T-cell (primary cell): ENCODE data around the gene LARGE1. TPM values are rescaled to one million over a fixed set of nuclear protein-coding genes. Genes with fewer than 3 reads are reported as not detected.
"Not testable (repeated sequence)": the region's sequence is repeated elsewhere in the genome, so short reads cannot be mapped to it uniquely, and the experiment has no call there.

Experiments
- ATAC-seq, 4 experiments: fragments of 200-7000 bp in 3 of 4; fragments of 150-1000 bp in 1 of 4; cut with Tn5 transposase; replicated peaks in 1 of 4; 1 replicate in 3 of 4; 2 replicates in 1 of 4; pipeline ENCODE4 v1.10.0; 2021; ENCODE audit warnings: moderate library complexity in 3 of 4, mild to moderate bottlenecking in 2 of 4, moderate number of reproducible peaks in 1 of 4
- CTCF ChIA-PET, 2 donors: fragments of 300-600 bp; sonication (Branson Sonifier 250); formaldehyde crosslinking; loops; one replicate each; lab custom pipeline; 2022; ENCODE audit warnings: antibody characterized with exemption in 2 of 2; lab: Charles Lee
- POLR2A ChIA-PET, 2 donors: fragments of 300-600 bp; sonication (Branson Sonifier 250); formaldehyde crosslinking; loops; one replicate each; lab custom pipeline; 2022; ENCODE audit warnings: antibody characterized with exemption in 2 of 2; lab: Charles Lee
- DNase-seq, 35 experiments: peaks; one replicate each; pipeline versions ENCODE4 v3.0.0 to v3.0.0-alpha.2; 2013 to 2023
- H3K27ac ChIP-seq: one replicate; pipeline ENCODE4 v1.5.1; 2013; ENCODE audit warnings: low read length
- H3K27me3 ChIP-seq, 2 experiments: replicated peaks in 1 of 2; 1 replicate in 1 of 2; 2 replicates in 1 of 2; pipeline versions ENCODE4 v1.6.1 to v1.7.0; 2013; ENCODE audit warnings: low read length in 1 of 2, mixed read lengths in 1 of 2; ENCODE audit not compliant: control insufficient read depth in 2 of 2, insufficient read depth in 2 of 2; ENCODE audit errors: extremely low read depth in 1 of 2
- H3K36me3 ChIP-seq, 2 donors: 1 replicate in 1 of 2; 2 replicates in 1 of 2; pipeline versions ENCODE4 v1.6.1 to v1.7.0; 2013; ENCODE audit warnings: low read length in 1 of 2; ENCODE audit not compliant: control insufficient read depth in 2 of 2, insufficient read depth in 1 of 2; ENCODE audit errors: extremely low read depth in 1 of 2
- H3K4me1 ChIP-seq, 2 experiments: 1 replicate in 1 of 2; 2 replicates in 1 of 2; pipeline versions ENCODE4 v1.6.1 to v1.7.0; 2013; ENCODE audit warnings: low read length in 2 of 2, mixed read lengths in 1 of 2; ENCODE audit not compliant: insufficient read depth in 2 of 2, control insufficient read depth in 1 of 2; ENCODE audit errors: extremely low read depth in 1 of 2
- H3K4me3 ChIP-seq, 2 donors: 1 replicate in 1 of 2; 2 replicates in 1 of 2; pipeline versions ENCODE4 v1.5.1 to v1.7.0; 2013; ENCODE audit warnings: mild to moderate bottlenecking in 2 of 2, low read length in 1 of 2, moderate library complexity in 1 of 2; ENCODE audit not compliant: control insufficient read depth in 1 of 2; ENCODE audit errors: extremely low read depth in 1 of 2
- H3K9me3 ChIP-seq: 2 replicates; pipeline ENCODE4 v1.7.0; 2013
- H3K27ac Mint-ChIP-seq, 2 donors: one replicate each; pipeline ENCODE4 v1.8.0; 2020 to 2021; ENCODE audit warnings: mild to moderate bottlenecking in 2 of 2, mixed read lengths in 2 of 2
- H3K27me3 Mint-ChIP-seq, 2 donors: one replicate each; pipeline ENCODE4 v1.8.0; 2021 to 2022; ENCODE audit warnings: mixed read lengths in 2 of 2
- H3K36me3 Mint-ChIP-seq: one replicate; pipeline ENCODE4 v1.8.0; 2021; ENCODE audit warnings: mixed read lengths
- H3K4me1 Mint-ChIP-seq, 3 donors: one replicate each; pipeline ENCODE4 v1.8.0; 2020 to 2022; ENCODE audit warnings: mixed read lengths in 3 of 3, mild to moderate bottlenecking in 1 of 3
- H3K4me3 Mint-ChIP-seq, 3 donors: one replicate each; pipeline ENCODE4 v1.8.0; 2020 to 2022; ENCODE audit warnings: mild to moderate bottlenecking in 3 of 3, mixed read lengths in 3 of 3, moderate library complexity in 3 of 3
- H3K9me3 Mint-ChIP-seq, 3 donors: one replicate each; pipeline ENCODE4 v1.8.0; 2020 to 2022; ENCODE audit warnings: mixed read lengths in 3 of 3
- WGBS: methylation state at CpG from one replicate; pipeline ENCODE4 v1.1.5; 2013; ENCODE audit warnings: missing lambda C conversion rate; ENCODE audit not compliant: insufficient coverage; 5-methylcytosine and 5-hydroxymethylcytosine counted together
- total RNA-seq, 35 experiments: library from RNA in 6 of 35; stranded (reverse) in 6 of 35; fragments of 120-200 nt in 1 of 35; gene quantifications; one replicate each; pipeline versions ENCODE4 v1.2.1 to v1.2.4 and lab custom pipeline; 2013 to 2026

Gene LARGE1
- total RNA-seq, 5 donors from 2014 or later (not counting 1 experiment from before 2014, with no cell fraction given) = 0.53 to 6.1 (median 3.0) TPM

DNA sequence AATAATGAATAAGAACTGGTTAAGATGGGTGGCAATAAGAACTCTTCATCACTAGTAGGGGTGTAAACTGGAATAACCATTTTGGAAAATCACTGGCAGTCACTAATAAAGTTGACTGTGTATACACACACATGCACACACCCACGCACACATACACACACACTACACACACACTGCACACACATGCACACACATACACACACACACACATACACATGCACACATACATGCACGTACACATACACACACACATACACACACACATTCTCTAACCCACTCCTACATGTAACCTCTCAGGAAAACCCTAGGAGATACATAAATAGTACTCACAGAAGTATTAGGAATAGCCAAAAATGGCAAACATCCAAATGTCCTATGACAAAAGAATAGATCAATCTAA lies 455.6 kb downstream of the LARGE1 start:
- CTCF ChIA-PET = no interaction called here
- no peaks in the 10 kb centered on the region for H3K27me3 ChIP-seq
- H3K9me3 Mint-ChIP-seq = peaks cover 6 to 14% (median 10%) of the 10 kb centered on the region in 3 donors
- no peak overlapping the region for H3K4me3 ChIP-seq
- POLR2A ChIA-PET = no interaction called here
- 67% methylated on average over 2 of the region's 2 CpGs for WGBS
- ATAC-seq (no peak), DNase-seq (no peak)
- no peaks in the 10 kb centered on the region for H3K4me1 Mint-ChIP-seq
- peaks cover 0 to 3% of the 10 kb centered on the region in 2 donors for H3K27me3 Mint-ChIP-seq
- no peaks in the 10 kb centered on the region for H3K4me1 ChIP-seq
- no peaks in the 10 kb centered on the region for H3K9me3 ChIP-seq
- H3K27ac ChIP-seq = no peak overlapping the region
- H3K4me3 Mint-ChIP-seq = no peak overlapping the region
- H3K27ac Mint-ChIP-seq = no peak overlapping the region
- H3K36me3 Mint-ChIP-seq = no peaks in the 10 kb centered on the region
- no peaks in the 10 kb centered on the region for H3K36me3 ChIP-seq

DNA sequence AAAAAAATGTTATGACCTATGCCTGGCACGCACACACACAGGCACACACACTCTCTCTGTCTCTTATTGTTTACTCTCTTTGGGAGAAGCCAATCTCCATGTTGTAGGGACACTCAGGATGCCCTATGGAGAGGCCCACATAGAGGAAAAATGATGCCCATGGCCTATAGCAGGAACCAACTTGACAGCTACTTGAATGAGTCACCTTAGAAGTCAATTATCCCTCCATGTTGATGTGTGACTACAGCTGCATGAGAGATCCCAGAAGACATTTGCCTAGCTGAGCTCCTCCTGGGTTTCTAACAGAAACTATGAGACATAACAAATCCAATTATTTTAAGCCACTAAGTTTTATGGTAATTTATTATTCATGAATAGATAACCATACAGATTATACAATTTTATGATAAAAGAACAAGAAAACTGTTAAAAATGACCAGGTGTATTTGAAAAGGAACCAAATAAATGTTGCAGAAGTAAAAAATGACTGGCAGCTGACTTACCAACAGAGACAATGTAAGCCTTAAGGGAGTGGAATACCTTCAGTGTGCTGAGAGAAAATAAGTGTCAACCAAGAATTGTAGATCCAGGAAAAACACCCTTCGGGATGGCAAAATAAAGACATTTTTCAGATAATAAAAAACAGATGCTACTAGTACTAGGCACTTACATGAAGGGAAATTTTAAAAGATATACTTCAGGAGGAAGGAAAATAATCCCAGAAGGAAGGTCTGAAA lies 458.4 kb downstream of the LARGE1 start:
- no peak overlapping the region for H3K4me3 Mint-ChIP-seq
- no peaks in the 10 kb centered on the region for H3K4me1 Mint-ChIP-seq
- no peak overlapping the region for H3K27ac Mint-ChIP-seq
- peaks cover 0 to 3% of the 10 kb centered on the region in 2 donors for H3K27me3 Mint-ChIP-seq
- POLR2A ChIA-PET = no interaction called here
- CTCF ChIA-PET = no interaction called here
- no peaks in the 10 kb centered on the region for H3K36me3 Mint-ChIP-seq
- no peak for ATAC-seq
- H3K27ac ChIP-seq = no peak overlapping the region
- no peaks in the 10 kb centered on the region for H3K27me3 ChIP-seq
- no peak overlapping the region for H3K4me3 ChIP-seq
- no peak for DNase-seq
- no CpG with 5 or more reads among the region's 2 CpGs for WGBS
- no peaks in the 10 kb centered on the region for H3K36me3 ChIP-seq
- no peaks in the 10 kb centered on the region for H3K4me1 ChIP-seq
- H3K9me3 ChIP-seq = no peaks in the 10 kb centered on the region
- peaks cover 6 to 11% (median 10%) of the 10 kb centered on the region in 3 donors for H3K9me3 Mint-ChIP-seq

DNA sequence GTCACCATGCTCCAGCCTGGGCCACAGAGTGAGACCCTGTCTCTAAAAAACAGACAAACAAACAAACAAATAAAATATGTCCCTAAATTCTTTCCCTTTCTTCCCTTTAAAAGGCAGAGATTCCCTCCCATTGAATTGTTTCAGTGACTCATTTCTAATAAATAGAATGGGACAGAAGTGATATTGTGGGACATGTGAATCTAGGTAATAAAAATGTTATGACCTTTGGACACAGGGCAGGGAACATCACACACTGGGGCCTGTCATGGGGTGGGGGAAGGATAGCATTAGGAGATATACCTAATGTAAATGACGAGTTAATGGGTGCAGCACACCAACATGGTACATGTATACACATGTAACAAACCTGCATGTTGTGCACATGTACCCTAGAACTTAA lies 459.0 kb downstream of the LARGE1 start:
- H3K4me1 ChIP-seq, H3K27ac Mint-ChIP-seq, POLR2A ChIA-PET, H3K4me3 Mint-ChIP-seq, DNase-seq, H3K27me3 Mint-ChIP-seq, H3K36me3 ChIP-seq, ATAC-seq, CTCF ChIA-PET, H3K27ac ChIP-seq, H3K36me3 Mint-ChIP-seq, H3K27me3 ChIP-seq, H3K4me3 ChIP-seq, H3K9me3 ChIP-seq, H3K4me1 Mint-ChIP-seq: not testable (repeated sequence)
- H3K9me3 Mint-ChIP-seq = peaks cover 6 to 11% (median 10%) of the 10 kb centered on the region in 3 donors
- WGBS = no CpG with 5 or more reads among the region's 1 CpG

DNA sequence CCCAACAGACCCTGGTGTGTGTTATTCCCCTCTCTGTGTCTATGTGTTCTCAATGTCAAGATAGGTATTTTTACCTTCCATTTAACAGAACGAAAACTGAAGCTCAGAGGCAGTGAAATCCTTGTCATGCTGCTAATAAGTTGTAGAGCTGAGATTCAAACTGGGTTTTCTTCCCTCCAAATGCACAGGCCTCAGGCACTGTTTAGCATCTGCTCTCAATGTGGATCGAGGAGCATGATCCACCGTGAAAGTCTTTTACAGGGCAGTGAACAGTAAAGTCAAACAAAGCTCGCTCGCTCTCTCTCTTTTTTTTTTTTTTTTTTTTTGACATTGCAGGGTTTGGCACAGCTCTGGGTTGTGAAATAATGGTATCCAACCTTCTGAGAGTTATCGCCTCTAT lies 461.1 kb downstream of the LARGE1 start:
- H3K27me3 Mint-ChIP-seq = peaks cover 0 to 3% of the 10 kb centered on the region in 2 donors
- no peaks in the 10 kb centered on the region for H3K36me3 Mint-ChIP-seq
- Histone ChIP-seq H3K4me3 (no peak overlapping the region), H3K36me3 (no peaks in the 10 kb centered on the region), H3K9me3 (no peaks in the 10 kb centered on the region), H3K4me1 (no peaks in the 10 kb centered on the region), H3K27me3 (no peaks in the 10 kb centered on the region), H3K27ac (no peak overlapping the region)
- no peak overlapping the region for H3K27ac Mint-ChIP-seq
- WGBS = 100% methylated on average over 1 of the region's 6 CpGs
- no peaks in the 10 kb centered on the region for H3K4me1 Mint-ChIP-seq
- H3K9me3 Mint-ChIP-seq = peaks cover 3 to 8% (median 6%) of the 10 kb centered on the region in 3 donors
- DNase-seq (no peak), ATAC-seq (no peak)
- H3K4me3 Mint-ChIP-seq = no peak overlapping the region
- POLR2A ChIA-PET = no interaction called here
- CTCF ChIA-PET = no interaction called here

DNA sequence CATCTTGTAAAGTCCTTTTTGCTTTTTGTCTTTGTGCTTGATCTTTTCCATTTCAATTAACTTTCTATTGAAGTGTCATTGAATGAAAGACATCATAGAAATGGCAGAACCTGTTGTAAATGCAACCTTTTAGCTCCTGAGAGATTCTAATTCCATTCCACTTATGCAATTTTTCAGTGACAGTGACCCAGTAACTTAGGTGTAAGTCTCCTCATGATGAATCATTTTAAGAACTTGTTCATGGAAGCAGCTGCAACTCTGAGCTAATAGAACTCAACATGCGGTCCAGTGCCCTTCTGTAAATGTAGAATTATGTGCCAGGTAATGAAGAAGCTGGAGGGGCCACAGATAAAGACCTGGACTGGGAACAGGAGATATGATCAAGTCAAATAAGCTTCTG lies 463.8 kb downstream of the LARGE1 start:
- H3K27ac ChIP-seq = no peak overlapping the region
- ChIA-PET POLR2A (no interaction called here), CTCF (no interaction called here)
- H3K36me3 ChIP-seq = no peaks in the 10 kb centered on the region
- Mint-ChIP-seq H3K27ac (no peak overlapping the region), H3K9me3 (peaks cover 0 to 3% (median under 1%) of the 10 kb centered on the region in 3 donors), H3K27me3 (peaks cover 0 to 3% of the 10 kb centered on the region in 2 donors), H3K4me1 (no peaks in the 10 kb centered on the region), H3K36me3 (no peaks in the 10 kb centered on the region), H3K4me3 (no peak overlapping the region)
- H3K4me3 ChIP-seq = no peak overlapping the region
- WGBS = 83% methylated on average over 1 of the region's 1 CpG
- DNase-seq (no peak), ATAC-seq (no peak)
- no peaks in the 10 kb centered on the region for H3K4me1 ChIP-seq
- no peaks in the 10 kb centered on the region for H3K9me3 ChIP-seq
- H3K27me3 ChIP-seq = no peaks in the 10 kb centered on the region

DNA sequence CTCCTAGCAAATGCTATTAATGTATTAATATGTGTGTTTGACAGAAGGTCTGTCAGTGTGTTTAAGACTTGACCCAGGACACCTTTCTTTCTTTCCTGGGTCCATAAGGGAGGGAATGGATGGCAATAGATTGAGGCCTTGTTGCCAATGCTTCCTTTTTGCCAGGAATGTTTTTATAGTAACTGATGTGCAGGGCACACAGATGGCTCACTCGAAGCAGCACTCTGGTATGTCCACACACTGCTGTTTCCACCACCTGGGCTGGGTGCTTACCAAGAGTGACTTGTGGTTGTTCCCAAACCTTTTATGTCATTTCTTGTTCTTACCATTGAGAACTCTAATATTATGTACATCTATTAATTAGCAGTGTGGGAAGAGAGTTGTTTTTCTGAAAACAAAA lies 465.2 kb downstream of the LARGE1 start:
- Histone ChIP-seq H3K4me1 (no peaks in the 10 kb centered on the region), H3K9me3 (no peaks in the 10 kb centered on the region), H3K4me3 (no peak overlapping the region), H3K36me3 (no peaks in the 10 kb centered on the region), H3K27ac (no peak overlapping the region), H3K27me3 (no peaks in the 10 kb centered on the region)
- no peaks in the 10 kb centered on the region for H3K9me3 Mint-ChIP-seq
- no peaks in the 10 kb centered on the region for H3K27me3 Mint-ChIP-seq
- ChIA-PET CTCF (no interaction called here), POLR2A (no interaction called here)
- H3K4me1 Mint-ChIP-seq = no peaks in the 10 kb centered on the region
- no peak for DNase-seq
- no peaks in the 10 kb centered on the region for H3K36me3 Mint-ChIP-seq
- 80% methylated on average over 1 of the region's 1 CpG for WGBS
- no peak for ATAC-seq
- H3K4me3 Mint-ChIP-seq = no peak overlapping the region
- H3K27ac Mint-ChIP-seq = no peak overlapping the region
